HPDE6-E6E7 (cell line): ENCODE measurements around the gene ERO1A.
"Not testable (repeated sequence)": the region's sequence is repeated elsewhere in the genome, so short reads cannot be mapped to it uniquely, and the experiment has no call there.

Source experiments
- DNase-seq: peaks from one replicate; pipeline ENCODE4 v3.0.0; 2011; ENCODE audit warnings: missing footprints; ENCODE audit errors: extremely low spot score

The ERO1A gene

GRCh38 chr14:52695481-52696091 is at the start of gene ERO1A:
ERO1A (minus strand) TSS chr14:52695558; CDS start chr14:52695481, 77 bp downstream.
- peak; percentile 60 for DNase-seq

- DNase-seq, result no peak
Observed at GRCh38 chr14:52741865-52742264, 46.5 kb upstream of the ERO1A start.

GRCh38 chr14:52740751-52741150 is 45.4 kb upstream of the ERO1A start:
- DNase-seq, result no peak

GRCh38 chr14:52738409-52738808 is 43.1 kb upstream of the ERO1A start:
- no peak for DNase-seq

- no peak for DNase-seq
Observed at GRCh38 chr14:52735921-52736489, 40.6 kb upstream of the ERO1A start.

- DNase-seq, result no peak
Observed at GRCh38 chr14:52733824-52734223, 38.5 kb upstream of the ERO1A start.

- no peak for DNase-seq
Observed at GRCh38 chr14:52730709-52731111, 35.4 kb upstream of the ERO1A start.

- DNase-seq, result peak; percentile 84
Observed at GRCh38 chr14:52729925-52730708, 34.8 kb upstream of the ERO1A start, which contains the start of gene STYX. STYX (plus strand) TSS chr14:52730166; CDS start chr14:52730475, 309 bp downstream.

GRCh38 chr14:52729585-52729924 is 34.2 kb upstream of the ERO1A start:
- no peak for DNase-seq

GRCh38 chr14:52729035-52729434 is 33.7 kb upstream of the ERO1A start:
- not testable (repeated sequence) for DNase-seq

- DNase-seq, result not testable (repeated sequence)
Observed at GRCh38 chr14:52727509-52727908, 32.2 kb upstream of the ERO1A start.

- DNase-seq, result no peak
Observed at GRCh38 chr14:52724360-52724644, 28.9 kb upstream of the ERO1A start.

- DNase-seq, result no peak
Observed at GRCh38 chr14:52723514-52724359, 28.4 kb upstream of the ERO1A start.

- no peak for DNase-seq
Observed at GRCh38 chr14:52716155-52716554, 20.8 kb upstream of the ERO1A start.

GRCh38 chr14:52711666-52712065 is 16.3 kb upstream of the ERO1A start:
- no peak for DNase-seq

GRCh38 chr14:52706724-52707706 is 11.7 kb upstream of the ERO1A start, which contains the start of gene PSMC6:
PSMC6 (plus strand) TSS chr14:52707200; CDS start chr14:52707220, 20 bp downstream.
- peak; percentile 92 for DNase-seq

GRCh38 chr14:52706286-52706685 is 10.9 kb upstream of the ERO1A start:
- no peak for DNase-seq

- DNase-seq, result no peak
Observed at GRCh38 chr14:52703664-52704063, 8.3 kb upstream of the ERO1A start.

GRCh38 chr14:52703225-52703624 is 7.9 kb upstream of the ERO1A start:
- peak; percentile 81 for DNase-seq

- DNase-seq, result no peak
Observed at GRCh38 chr14:52701223-52701622, 5.9 kb upstream of the ERO1A start.

GRCh38 chr14:52700701-52701172 is 5.4 kb upstream of the ERO1A start:
- DNase-seq, result peak; percentile 63
